ENCODE data around the gene SIX1.

SIX1 gene

DNA sequence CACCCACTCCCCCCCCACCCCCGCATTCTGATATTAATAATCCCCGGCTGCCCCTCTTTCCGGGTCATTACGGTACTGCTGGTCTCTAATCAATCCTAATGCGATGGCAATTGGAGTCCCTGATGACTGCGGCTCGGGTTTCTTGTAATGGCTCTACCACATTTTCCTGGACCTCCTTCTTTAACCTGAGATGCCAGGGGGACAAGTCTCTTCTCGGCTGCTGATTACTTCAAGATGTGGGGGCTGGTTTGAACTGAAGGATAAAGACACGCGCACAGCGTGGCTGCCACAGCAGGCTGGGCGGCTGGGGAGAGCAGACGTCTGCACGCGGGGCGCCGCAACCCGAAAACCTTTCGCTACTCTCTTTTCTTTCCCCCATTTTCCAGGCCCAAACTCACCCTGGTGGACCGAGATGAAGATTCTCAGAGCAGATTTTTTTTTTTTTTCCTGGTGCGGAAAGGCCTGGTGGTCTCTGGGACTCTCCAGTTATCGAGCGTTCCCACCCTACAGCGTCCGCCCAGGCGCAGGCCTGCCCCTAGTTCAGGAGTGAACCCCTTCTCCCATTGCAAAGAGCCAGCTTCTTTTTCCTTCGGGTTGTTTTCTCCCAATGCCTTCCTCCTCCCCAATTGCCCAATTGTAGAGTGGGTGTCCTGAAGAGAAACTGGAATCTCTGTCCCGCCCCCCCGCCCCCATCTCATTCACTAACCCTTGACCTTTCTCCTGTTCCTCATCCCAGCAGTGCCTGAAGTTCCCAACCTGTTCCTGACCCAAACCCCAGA, 6.0 kb upstream of the SIX1 start:
- no peak for DNase-seq

DNA sequence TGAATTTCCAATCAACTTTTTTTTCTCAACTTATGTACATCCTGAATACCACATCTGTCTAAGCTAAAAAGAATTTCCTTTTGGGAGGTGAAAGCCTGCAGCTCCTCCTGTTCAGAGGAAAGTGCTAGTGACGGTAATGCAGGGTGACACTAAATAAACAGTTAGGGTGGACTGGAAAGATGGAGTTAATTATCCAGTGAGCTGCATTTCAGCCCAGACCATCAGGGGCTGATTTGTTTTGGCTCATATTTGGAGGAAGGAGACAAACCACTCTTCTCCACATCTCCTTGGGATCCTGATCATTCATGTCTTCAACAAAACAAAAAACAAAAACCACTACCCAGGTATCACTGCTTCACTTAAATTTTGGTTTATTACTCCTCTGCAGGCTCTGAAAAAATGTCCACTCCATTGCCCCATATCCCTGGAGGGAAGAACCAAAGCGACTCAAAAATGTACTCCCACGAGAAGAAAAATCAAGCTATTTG, 5.1 kb upstream of the SIX1 start:
- DNase-seq = no peak

DNA sequence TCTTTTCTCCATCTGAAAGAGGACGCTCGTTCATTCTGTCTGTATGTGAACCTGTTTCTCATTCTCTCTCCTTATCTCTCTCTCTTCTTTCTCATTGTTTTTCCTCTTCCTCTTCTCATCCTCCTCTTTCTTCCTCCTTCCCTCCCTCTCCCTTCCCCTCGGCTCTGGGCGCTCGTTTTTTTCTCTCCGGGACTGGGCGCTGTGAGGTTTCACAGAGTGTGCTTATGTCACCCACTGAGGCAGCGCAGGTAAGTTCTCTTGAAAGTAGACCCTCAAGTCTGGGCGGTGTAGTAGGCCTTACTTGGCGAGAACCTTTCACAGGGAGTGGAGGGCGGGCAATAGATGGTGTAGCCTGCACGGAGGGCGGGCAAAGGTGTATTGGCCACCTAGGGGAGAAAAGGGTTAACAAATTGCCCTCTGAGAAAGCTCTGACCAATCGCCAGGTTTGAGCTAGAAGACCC, 4.5 kb upstream of the SIX1 start:
- DNase-seq = no peak

DNA sequence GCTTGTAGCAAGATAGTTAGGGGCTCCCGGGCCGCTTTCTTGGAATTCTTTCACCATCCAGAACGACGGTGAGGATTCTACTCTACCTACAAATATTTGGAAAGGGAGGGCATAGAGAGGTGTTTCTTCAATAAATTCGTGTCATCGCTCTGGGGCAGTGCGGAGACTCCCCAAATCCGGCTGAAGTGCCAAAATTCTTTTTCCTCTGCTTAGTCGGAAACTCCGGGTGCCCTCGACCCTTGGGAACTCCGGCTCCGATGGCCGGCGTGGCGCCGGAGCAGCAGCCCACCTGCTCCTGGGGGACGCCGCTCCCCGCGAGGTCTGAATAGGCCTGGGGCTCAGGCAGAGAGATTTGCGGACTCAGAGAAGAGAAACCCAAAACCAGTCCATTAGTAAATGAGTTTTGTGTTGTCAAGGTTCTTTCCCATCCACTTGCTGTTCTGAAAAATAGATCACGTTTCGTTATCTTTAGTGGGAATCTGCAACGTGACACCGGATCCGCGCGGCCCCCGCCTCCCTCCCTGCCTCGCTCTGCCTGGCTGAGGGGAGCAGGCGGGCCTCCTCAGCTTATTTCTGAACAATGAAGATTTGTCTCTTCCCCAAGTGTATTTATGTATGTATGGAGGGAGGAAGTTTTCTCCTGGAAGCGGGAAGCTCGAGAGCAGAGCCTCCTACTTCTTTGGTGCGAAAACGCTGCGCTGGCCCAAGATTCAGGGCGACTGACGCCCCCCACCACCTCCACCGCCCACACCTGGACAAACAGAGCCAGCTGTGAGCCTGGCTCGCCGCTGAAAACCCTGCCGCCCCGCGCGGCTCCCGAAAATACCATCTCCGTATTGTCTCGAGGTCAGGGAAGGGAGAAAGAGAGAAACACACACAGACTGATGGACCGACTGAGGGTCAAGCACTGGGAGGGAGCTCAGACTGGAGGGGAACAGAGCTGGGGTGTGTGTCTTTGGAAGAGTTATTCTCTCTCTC, 3.7 kb upstream of the SIX1 start:
- no peak for DNase-seq

DNA sequence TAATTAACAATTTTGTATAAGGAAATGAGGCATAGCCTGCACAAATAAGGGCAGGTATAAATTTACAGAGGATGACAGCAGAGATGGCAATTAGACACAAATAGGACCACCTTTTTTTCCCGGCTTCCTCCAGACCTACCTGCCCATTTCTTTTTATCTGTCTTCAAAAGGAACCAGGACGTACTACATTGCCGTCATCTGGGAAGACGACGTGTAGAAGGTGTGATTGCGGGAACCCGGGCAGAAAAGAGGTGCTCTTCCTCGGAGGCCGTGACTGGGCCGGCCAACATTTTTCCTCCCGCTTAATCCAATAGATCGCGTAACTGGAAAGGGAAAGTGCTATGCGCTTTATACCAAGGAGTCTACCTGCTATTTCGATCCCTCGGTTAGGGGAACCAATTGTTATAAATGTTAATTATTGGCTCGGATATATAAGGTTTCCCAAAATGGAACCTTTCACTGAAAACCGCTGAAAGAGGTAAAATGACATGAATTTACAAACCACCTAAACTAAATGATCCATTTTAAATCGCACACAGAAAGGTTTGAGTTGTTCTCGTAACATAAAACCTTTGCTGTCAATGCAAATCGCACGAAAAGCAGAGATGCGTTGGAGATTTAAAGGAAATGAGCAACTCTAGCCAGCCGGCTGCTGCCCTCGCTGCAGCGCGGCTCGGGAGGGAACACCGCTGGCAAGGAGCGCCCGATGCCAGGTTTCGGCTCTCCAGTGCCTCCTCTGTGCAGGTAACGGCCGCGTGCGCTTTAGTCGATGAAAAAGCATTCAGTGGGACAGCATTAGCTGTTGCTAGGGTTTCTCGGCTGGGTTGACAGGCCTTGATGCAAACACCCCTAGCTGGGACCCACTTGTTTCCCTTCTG, 2.8 kb upstream of the SIX1 start:
- no peak for DNase-seq

DNA sequence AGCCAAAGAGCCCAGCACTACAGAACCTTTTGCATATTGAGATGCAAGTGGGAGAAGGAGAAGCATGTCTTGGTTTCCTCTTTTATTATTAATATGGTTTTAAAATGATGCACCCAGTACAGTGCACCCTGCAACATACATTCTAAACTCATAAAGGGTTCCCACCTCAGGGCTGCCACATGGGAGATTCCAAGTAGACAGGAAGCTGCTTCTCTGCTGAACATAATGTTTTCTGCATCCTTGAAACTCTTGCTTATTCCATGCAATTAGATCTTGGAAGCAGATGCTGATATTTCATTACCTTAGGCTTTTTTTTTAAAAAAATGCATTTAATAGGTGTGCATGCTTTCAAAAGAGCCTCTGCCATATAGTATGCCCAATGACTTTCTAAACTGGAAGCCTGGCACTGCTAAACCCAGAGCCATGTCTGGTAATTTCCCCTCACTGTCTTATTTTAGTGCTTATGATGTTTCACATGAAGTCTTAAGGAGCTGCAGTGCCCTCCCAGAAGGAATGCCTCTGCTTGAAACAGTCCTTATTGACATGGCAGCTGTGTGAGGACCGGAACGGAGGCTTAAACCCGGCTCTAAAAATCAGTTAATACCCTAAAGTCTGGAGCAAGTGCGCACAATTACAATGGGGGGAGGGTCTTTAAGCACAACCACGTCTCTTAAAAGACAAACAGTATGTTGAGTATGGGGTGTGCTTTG, 2.0 kb upstream of the SIX1 start:
- no peak for DNase-seq

DNA sequence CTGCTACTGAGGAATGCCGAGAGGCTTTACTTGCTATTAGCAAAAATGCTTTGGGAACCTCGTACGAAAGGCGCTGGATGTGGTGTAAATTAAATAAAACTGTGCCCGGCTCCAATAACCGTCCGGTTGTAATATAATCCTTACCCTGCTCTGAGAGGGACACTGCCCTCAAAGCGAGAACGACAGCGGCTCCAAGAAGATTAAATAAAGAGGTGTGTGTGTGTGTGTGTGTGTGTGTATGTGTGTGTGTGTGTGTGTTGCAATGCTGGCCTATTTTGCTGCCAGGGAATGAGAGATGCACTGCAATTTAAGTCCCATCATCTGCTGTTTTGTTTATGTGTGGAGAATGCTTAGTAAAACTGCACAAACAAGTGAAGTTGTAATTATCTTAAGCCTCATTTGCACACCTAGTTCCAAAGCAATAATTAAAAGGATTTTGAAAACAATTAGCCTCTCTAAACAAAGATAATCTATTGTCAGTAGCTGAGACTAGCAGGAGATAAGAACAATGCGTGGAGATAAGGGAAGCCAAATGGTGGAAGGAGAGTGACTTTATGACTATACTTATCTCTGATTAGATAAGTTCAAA, 1.2 kb upstream of the SIX1 start:
- DNase-seq = no peak

DNA sequence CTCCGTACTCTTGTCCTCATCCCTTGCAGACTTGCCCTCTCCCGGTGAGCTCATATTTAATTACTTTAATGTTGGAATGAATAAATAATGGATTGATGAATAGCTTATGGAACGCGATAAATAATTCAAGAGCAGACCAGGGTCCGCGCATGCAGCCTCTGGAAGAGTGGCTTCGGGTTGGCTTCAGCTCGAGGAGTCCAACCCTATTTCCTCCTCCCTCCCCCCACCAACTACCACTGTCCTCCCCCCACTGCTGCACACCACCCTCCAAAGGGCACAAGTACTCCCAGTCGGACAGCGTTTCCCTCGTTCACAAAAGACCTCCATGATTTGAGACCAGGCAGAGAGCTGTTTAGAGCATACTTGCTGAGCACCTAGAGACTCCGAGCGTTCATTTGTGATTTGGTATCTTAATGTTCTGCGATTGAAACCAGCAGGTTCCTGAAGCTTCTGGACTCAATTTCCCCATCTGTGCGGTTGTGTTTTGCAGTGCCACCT, 647 bp upstream of the SIX1 start:
- no peak for DNase-seq

DNA sequence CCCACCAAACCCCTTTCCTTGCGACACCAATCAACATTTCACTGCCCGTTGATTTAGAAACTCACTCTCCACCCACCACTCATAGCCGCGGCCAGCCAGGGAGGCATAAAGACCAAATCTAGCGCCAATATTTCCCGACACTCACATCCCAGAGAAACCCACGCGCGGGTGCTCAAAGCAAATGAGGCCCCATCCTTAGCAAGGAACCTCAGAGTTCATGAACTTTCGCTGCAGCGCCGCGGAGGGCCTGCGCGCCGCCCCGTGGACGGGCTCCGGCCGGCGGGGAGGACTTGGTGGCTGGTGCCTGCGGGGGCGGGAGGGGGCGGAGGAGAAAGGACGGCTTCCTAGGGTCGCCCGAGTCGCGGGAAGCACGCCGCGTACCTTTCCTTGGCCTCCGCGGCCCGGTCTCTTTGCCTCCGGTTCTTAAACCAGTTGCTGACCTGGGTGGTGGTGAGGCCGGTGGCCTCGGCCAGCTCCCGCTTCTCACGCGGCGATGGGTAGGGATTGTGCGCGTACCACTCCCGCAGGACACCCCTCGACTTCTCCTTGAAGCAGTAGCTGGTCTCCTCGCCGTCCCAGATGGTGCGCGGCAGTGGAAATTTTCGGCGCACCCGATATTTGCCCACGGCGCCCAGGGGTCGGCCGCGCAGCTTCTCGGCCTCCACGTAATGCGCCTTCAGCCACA, 886 bp downstream of the SIX1 start:
- DNase-seq = no peak

DNA sequence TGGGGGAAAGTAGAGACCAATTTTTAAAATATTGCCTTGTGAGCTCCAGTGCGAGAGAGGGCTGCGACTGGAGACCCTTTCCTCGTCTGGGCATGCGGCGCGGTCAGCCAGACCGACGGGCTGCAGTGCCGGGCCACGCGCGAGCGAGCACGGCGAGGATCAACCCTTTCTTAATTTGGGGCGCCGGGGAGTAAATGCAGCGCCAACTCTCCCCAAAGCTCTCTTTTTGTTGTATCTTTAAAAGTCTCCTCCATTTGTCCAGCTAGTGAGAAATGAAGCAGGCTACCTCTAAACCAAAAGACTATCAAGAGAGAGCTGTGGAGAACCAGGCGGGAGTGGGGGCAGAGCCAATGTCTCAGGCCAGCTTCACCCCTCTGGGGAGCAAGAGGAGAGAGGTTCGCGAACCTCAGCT, 1.4 kb downstream of the SIX1 start:
- no peak for DNase-seq

DNA sequence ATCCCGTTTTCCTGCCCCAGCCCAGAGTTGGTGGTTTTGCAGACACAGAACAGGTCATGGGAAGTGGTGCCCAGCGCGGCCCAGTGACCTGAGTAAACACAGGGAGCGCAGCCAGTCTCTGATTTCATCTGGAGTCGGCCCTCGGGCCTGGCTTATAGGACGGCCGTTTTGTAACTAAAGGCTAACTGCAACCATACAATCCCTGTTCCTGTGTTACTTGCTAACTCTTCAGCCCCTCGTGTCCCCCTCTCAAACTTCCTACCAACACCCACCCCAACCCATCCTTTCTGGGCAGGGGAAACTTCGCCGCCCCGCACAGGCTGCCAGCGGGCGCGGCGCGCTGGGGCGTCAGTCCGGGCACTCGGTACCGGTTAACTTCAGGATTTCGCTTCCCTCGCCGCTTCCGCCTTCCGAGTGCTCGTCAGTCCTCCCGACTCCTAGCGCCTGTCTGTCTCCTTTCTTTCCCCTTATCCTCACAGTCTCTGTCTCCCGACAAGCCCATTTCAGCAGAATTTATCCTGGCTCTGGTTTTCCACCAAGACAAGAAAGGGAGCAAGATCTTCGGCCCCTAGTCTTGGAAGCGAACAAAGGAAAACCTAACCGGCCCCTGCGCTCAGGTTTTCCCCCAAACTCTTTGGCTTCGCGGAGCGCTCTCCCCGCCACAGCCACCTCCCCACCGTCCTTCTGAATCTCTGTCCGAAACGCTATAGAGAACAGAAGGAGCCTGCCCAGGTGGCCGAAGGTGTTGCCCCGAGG, 2.0 kb downstream of the SIX1 start:
- peak; percentile 25 to 45 for DNase-seq

DNA sequence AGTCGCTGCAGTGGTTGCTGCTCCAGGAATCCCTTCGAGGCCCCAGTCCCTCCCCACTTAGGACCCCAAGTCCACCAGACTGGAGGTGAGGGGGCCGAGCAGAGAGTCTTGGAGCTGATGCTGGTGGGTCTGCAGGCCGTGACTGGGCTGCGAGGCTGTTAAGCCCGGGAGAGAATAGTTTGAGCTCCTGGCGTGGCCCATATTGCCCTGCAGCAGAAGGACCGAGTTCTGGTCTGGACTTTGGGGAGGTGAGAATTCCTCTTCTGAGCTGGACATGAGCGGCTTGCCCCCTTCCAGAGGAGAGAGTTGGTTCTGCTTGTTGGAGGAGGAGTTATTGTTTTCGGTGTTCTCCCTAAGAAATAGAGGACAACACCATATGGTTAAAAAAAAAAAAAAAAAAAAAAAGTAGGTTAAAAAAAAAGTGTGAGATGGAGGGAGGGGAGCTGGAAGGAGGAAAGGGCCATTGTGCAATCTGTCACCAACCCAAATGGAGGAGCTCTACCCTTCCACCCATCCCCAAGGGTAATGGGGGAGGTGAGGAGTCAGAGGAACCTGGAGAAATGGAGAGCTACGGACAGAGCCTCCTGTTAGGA, 3.0 kb downstream of the SIX1 start:
- DNase-seq = no peak

DNA sequence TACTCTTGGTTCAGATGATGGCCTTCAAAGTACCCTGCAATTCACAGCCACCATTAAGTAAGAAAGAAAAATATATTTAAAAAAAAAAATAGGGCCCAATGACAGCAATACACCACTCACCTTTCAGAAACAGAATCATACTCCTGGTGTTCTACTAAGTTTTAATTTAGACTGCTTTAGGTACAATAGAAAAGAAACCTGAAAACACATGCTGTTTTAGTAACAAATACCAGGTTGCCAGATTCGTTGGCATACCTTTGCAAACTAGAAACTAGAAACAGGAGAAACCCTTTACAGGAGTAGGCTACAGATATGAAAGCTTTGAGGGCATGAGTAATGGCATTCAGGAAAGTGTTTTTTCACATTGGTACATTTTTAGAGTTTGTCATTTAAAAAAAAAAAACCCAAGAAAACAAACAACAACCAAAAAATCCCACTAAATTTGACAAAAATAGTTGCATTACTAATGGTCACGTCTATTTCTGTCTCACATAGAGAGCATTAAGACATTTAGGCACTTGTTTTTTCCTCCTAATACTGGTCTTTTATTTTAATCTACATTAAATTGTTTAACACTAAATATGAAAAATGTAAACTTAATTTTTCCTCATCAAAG, 4.0 kb downstream of the SIX1 start:
- DNase-seq = no peak

DNA sequence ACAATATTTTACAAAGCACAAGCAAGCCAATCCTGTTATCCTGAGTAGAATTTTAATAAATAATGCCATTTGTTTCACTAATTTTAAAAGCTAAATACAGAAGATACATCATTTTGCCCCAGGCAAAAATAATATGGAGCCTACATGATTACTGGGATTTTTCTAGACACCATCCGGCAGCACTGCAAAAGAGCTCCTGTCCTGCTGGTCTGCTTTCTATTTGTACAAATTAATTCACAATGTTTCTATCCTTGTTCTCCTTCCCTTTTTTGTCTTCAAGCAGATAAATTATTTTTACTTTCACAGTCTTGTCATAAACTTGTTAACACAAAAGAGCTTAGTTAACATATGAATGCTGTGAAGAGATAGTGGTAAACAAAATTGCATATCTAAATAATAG, 4.6 kb downstream of the SIX1 start:
- DNase-seq = no peak

DNA sequence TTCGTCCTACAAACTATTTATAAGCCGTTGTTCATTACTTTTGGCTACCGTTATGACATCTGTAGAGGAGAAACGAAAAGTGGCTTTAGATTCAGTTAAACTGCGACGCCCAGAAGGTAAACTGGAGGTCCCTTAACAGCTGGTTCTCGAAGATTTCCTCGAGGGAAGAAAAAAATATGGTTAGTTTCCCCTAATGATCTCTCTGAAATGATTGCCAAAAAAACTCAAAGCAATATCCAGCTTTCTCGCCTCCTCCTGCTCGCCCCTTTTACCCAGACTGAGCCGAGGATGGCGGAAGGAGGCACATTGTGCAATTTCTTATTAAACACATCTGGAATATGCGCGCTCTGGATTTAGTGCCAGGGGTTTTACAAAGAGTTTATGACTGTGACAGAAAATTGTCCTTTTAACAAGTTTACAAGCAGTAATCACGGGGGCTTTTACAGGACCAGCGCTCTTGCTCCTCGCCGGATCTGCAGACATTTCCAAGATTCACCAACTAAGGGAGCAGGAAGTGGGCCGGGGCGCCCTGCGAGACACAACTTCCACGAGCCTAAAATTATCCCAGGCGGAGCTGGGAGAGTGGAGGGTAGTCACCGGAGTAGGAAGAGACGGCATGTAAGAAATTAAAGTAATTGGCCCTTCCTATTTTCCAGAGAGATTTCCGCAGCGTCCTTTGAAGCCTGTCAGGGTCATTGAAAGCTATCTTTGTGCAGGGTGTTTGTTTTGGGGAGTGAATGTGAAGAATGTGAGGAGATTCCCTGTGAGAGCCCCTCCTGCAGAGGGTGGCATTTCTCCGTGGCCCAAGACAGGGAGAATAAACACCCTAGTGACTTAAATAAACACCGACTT, 5.6 kb downstream of the SIX1 start:
- DNase-seq = no peak

DNA sequence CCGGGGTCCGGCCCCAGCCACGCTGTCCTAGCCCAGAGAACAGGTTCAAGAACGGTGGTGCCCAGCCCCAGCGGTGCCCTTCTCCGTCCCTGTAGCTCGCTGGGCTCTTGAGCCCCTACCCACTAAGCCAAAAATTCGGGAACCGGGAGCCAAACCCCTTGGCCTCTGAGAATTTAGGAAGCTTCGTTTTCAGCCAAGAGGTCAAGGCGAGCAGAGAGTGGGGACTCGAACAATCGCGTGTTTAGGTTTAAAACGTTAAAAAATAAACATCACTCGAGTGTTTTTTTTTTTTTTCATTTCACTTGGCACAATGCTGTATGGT, 6.2 kb downstream of the SIX1 start:
- no peak for DNase-seq

DNA sequence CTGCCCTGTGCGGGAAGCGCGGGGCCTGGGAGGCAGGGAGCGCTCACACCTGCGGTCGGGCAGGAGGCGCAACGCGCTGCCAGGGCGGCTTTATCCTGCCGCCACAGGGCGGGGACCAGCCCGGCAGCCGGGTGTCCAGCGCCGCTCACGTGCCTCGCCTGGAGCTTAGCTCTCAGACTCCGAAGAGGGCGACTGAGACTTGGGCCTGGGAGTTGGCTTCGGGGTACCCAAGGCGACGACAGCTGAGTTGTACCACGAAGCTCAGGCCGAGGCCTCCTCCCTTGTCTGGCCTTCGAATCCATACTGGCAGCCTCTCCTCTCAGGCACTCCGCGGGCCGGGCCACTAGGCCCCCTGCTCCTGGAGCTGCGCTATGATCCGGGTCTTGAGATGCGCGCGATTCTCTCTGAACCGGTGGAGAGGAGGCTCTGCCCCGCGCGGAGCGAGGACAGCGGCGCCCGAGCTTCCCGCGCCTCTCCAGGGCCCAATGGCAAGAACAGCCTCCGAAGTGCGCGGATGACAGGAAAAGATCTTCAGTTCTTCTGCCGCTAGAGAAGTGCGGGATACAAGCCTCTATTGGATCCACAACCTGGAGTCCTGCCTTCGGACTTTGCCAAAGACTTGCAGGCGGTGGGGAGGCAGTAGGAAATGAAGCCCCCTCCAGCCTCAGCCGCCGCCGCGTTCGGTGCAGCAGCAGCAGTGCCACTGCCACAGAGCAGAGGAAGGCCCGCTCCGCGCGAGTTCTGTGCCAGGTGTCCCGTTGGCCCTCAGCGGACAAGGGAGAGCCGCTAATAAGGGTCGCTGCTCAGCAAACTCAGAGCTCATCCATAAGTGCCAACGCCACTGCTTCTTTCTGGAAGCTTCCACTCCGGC, 6.8 kb downstream of the SIX1 start:
- no peak for DNase-seq
